HG03520 (cell line): Measurements from ENCODE around the gene MEAK7.
"Not testable (repeated sequence)": the region's sequence is repeated elsewhere in the genome, so short reads cannot be mapped to it uniquely, and the experiment has no call there.

Source experiments
- ATAC-seq: cut with Tn5 transposase; IDR thresholded peaks from one replicate; pipeline ENCODE4 v1.9.1; 2021; ENCODE audit warnings: mild to moderate bottlenecking, moderate library complexity; ENCODE audit not compliant: unreplicated experiment

Gene MEAK7

DNA sequence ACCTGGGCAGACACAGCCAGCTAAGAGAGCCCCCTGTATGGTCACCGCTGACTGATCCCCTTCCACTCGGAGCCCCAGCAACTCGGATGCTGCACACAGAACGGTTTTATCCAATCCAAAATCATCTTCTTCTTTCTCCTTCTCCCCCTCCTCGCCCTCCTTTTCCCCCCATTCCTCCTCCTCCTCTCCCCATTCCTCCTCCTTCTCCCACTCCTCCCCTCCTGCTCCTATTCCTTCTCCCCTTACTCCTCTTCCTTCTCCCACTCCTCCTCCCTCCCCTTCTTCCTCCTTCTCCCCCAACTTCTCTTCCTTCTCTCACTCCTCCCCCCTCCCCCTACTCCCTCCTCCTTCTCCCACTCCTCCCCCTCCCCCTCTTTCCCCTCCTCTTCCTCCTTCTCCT lies 30.4 kb upstream of the MEAK7 start:
- ATAC-seq = no peak

DNA sequence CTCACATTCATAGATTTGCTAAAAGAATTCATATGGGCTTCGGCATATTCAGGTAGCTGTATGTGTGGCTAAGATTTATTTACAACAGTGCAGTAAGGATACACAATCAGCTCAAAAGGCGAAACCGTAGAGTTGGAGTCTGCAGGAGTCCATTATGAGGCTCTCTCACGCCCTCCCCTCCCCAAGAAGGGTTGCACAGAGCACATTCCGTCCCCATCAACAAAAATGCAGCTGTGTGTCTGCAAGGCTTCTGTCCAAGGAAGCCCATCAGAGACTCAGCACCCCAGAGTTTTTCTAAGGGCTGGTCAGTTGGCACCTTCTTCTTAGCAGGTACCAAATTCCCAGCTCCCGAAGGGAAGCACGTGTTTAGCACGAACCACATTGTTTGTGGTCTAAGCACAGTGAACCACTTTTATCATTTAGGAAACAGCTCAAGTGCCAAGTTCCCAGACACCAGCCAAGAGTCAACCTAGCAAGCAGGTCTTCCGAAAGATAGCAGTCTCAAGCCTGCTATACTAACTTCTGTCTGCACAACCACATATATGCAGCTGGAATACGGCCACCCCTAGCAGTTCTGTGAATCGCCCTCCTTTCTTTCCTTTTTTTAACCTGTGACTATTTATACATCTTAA lies 28.5 kb upstream of the MEAK7 start:
- ATAC-seq = no peak

- ATAC-seq = no peak
These were observed 27.8 kb upstream of the MEAK7 start for GRCh38 chr16:84532291-84532724.

GRCh38 chr16:84531671-84532111 lies 27.2 kb upstream of the MEAK7 start:
- ATAC-seq = no peak

DNA sequence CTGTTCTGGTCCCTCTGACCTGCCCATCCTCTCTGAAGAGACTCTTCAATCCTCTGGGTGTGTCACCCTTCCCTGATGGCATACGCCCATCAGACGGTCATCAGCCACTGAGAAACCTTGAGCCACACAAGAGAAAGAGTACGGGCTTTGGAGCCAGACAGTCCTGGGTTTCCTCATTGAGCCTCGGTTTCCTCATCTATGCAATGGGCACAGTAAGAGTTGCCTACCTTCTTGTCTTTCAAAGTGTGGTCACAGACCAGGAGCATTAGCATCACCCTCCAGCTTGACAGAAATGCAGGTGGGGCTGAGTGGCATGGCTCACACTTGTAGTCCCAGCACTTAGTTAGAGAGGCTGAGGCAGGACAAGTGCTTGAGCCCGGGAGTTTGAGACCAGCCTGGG lies 26.1 kb upstream of the MEAK7 start:
- ATAC-seq = no peak

DNA sequence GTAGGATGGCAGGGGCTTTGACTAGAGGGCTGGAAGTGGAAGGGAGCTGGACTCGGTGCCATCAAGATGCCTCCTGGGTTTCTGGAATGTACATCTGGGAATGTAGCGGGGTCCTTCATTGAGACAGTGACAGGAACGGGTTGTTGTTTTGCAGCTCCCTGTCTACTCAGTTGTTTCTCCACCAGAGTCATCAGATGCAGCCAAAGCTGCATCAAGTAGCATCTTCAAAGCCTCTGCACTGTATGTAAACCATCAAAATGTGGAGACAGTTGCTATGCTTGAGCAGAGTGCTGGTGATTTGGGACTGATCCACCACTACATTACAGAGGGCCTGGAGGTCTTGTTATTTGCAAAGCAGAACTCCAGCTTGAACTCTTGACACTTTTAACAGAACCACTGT lies 25.1 kb upstream of the MEAK7 start:
- no peak for ATAC-seq

DNA sequence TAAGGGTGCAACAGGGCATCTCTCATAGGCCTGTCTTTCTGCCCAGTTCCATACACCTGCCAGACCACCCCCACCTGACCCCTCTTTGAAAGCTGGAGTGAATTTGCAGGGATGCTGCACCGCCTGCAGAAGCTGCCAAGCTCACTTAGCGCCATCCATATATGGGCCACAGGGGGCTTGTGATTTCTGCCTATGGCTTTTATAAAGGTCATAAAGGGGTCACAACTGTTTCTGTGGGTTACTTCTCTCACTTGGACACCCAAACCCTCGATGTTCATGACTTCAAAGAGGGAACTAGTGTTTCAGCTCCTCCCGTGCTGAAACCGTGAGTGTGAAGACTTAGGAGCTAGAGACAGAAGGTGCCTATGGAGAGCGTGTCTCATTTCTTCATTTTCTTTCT lies 23.9 kb upstream of the MEAK7 start:
- ATAC-seq = no peak

DNA sequence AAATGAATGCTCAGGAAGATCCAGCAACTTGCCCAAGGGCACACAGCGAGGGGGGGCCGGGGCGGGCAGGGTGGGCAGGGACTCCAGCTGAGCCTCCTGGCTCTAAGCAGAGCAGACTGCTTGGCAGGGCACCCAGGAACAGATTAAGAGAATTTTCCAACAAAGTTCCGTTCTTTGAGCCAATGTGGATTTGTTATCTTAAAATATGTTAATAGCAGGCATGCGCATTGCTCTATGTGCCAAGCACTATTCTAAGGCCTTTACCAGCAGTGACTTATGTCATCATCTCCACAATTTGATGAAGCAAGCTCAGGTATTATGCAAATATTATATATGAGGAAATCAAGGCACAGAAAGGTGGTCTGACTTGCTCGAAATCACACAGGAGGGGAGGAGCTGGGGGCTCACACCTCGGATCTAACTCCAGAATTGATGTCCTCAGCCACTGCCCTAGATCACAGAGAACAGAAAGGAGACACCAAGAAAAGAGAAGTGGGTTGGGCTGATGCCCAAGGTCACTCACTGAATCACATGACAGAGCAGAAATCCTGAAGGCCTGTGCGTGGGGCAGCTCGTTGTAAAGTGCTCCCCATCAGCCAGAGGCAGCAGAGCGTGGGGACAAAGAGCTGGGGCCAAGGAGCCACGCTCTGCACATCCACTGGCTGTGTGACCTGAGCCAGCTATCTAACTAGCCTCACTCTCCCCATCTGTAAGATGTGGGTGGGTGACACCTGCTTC lies 23.2 kb upstream of the MEAK7 start:
- no peak for ATAC-seq

DNA sequence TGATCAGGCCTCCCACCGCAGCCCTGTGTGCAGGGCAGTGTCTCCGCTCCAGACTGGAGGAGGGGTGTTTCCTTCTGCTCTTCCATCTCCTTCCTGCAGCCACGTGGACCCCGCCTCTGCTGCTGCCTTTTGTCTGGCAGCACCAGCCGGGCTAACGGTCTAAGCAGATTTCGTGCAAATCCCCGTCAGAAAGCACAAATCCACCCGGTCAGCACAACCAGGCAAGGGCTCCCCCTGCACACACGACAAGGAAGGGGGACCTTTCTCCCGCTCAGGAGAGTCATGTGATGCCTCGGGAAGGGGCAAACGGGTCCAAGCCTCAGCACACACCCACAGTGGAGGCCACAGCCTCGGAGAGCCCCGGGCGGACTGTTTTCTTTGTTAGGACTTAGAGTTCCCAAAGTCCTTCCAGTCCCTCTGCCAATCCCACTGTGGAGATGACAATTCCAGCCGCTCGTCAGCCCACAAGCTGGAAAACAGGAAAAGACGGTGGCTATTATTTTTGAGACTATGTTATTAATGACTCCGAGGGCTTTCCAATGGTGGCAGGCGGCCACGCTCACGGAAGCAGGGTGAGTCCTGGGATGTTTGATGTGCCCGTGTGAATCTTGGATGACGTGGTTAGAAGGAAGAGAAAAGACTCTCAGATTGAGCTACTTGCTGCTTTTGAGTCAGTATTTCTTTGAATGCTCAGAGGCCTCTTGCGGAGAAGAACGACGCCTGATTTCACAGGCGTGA lies 22.5 kb upstream of the MEAK7 start:
- no peak for ATAC-seq

GRCh38 chr16:84524941-84525581 lies 20.6 kb upstream of the MEAK7 start:
- not testable (repeated sequence) for ATAC-seq

DNA sequence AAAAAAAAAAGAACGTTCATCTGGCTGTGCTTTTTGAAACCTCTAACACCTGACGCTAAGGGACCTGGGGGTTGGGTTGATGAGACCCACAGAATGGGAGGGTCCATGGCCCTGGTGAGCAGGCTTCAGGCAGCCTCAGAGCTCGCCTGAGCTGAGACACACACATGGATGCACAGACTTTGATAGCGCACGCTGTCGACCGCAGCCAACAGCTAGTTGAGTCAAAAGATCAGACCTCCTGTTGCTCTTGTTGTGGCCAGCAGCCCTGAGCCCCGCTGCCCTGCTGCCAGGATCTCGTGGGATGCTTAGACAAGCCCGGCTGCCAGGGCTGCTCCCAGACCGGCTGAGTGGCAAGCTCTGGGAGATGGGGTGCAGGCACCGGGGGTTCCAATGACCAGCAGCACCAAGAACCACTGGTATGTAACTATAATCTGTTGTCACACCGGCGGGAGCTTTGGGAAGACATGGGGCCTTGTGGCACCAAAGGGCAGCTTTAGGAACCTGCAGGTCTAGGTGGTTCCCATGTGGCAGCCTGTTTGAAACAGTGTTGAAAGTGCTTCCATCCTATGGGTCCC lies 20.0 kb upstream of the MEAK7 start:
- ATAC-seq = no peak

DNA sequence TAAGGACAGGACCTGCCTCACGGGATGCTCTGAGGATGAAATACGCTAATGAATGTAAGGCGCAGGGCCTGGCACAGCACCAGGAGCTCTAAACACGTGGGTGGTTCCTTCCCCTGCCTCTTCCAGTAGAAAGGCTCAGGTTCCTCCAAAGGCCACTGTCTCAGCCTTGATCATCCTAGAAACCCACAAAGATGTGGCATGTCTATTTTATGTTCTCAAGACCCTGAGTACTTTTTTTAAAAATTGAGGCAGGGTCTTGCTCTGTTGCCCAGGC lies 17.0 kb upstream of the MEAK7 start:
- no peak for ATAC-seq

GRCh38 chr16:84520725-84521496 lies 16.5 kb upstream of the MEAK7 start:
- no peak for ATAC-seq

- no peak for ATAC-seq
These were observed 15.4 kb upstream of the MEAK7 start for GRCh38 chr16:84519855-84520254.

- ATAC-seq = no peak
These were observed 14.4 kb upstream of the MEAK7 start for GRCh38 chr16:84518804-84519341.

DNA sequence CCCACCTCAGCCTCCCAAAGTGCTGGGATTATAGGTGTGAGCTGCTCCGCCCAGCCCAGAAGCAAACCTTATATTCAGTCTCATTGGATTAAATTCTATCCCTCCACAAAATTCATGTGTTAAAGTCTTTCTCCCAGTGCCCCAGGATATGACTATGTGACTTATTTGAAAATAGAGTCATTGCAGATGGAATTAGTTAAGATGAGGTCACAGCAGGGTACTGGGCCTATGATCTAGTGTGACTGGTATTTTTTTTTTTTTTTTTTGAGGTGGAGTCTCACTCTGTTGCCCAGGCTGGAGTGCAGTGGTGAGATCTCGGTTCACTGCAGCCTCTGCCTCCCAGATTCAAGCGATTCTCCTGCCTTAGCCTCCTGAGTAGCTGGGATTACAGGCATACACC lies 13.8 kb upstream of the MEAK7 start:
- not testable (repeated sequence) for ATAC-seq

GRCh38 chr16:84517366-84517765 lies 12.9 kb upstream of the MEAK7 start:
- ATAC-seq = no peak

DNA sequence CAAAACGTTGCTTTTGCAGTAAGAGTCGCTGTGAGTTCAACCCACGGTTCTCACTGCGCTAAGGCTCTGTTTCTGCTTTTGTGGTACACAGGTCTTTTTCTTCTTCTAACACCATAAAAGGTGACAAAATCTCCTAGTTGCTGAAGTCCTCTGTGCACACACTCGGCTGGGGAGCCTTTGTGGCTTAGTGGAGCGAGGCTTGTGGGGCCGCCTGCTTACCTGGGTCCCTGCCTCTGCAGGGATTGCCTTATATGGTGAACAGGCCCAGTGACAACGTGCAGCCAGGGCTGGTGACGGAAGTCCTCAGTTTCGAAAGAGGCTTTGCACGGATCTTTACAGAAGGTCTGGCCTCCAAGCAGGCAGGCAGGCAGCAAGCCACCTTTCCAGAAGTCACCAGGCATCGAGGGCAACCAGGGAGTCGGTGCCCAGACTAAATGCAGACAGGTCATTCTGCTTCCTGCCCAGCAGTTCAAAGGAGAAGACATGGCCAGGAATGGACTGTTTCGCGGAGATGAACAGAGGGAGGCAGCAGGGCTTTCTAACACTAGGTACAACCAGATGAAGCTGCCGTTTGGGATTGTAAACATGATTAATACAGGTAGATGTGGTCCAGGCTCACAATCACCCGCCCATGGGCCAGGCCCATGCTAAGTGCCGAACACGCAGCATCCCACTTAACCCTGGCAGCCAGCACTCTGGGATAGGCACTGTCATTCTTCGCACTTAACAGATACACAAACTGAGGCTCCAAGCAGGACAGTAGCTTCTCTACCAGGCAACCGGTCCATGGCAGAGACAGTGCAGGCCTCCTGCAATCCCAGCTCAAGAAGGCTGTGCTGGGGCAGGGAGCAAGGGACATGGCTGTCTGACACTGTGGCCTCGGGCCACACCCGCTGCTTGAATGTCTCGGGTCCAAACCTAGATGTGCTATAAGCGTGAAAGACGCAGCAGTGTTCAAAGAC lies 10.7 kb upstream of the MEAK7 start:
- ATAC-seq = peak; percentile 87

GRCh38 chr16:84514295-84514873 lies 9.9 kb upstream of the MEAK7 start:
- ATAC-seq = no peak
